ENCODE measurements around the gene NID2.

NID2 gene, protein sequence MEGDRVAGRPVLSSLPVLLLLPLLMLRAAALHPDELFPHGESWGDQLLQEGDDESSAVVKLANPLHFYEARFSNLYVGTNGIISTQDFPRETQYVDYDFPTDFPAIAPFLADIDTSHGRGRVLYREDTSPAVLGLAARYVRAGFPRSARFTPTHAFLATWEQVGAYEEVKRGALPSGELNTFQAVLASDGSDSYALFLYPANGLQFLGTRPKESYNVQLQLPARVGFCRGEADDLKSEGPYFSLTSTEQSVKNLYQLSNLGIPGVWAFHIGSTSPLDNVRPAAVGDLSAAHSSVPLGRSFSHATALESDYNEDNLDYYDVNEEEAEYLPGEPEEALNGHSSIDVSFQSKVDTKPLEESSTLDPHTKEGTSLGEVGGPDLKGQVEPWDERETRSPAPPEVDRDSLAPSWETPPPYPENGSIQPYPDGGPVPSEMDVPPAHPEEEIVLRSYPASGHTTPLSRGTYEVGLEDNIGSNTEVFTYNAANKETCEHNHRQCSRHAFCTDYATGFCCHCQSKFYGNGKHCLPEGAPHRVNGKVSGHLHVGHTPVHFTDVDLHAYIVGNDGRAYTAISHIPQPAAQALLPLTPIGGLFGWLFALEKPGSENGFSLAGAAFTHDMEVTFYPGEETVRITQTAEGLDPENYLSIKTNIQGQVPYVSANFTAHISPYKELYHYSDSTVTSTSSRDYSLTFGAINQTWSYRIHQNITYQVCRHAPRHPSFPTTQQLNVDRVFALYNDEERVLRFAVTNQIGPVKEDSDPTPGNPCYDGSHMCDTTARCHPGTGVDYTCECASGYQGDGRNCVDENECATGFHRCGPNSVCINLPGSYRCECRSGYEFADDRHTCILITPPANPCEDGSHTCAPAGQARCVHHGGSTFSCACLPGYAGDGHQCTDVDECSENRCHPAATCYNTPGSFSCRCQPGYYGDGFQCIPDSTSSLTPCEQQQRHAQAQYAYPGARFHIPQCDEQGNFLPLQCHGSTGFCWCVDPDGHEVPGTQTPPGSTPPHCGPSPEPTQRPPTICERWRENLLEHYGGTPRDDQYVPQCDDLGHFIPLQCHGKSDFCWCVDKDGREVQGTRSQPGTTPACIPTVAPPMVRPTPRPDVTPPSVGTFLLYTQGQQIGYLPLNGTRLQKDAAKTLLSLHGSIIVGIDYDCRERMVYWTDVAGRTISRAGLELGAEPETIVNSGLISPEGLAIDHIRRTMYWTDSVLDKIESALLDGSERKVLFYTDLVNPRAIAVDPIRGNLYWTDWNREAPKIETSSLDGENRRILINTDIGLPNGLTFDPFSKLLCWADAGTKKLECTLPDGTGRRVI (N-terminal part only)

GRCh38 chr14:52068615-52069306, at the start of gene NID2:
TSS of gene NID2 (minus strand) at chr14:52069059. CDS start at chr14:52068994, 65 bp downstream.
- DNase-seq, result peak in 10 of 14 donors; percentile 15 to 69 (median 39)

DNA sequence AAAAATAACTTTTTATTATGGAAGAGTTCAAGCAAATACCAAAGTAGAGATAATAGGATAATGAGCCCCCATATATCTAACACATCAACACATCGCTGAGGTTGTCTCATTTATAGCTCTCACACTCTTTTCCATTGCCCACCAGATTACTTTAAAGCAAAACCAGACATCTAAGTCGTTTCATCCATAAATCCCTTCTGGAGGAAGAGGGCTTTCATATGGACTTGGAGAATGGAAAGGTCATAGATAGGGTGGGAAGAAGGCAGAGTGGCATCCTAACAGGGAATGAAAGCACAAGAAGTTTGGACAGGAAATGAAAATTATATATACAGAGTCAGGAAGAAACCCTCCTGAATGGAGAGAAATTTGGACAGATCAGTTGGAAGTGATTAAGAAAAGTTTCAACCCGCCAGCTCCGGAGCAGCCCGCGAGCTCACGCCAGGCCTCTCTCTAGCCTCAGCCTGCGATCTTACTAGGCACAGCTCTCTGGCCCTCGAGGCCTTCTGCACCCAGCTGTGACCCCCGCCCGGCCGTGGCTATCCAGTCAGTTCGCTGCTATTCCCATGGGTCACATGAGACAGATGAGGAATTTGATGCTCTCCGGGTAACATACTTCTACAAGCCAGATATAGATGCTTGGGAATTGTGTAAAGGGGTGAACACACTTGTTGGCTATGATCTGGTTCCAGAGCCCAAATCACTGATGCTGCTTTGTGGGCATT, 48.4 kb upstream of the NID2 start:
- DNase-seq, result no peak

GRCh38 chr14:52115286-52115685, 46.4 kb upstream of the NID2 start:
- DNase-seq, result no peak

DNA sequence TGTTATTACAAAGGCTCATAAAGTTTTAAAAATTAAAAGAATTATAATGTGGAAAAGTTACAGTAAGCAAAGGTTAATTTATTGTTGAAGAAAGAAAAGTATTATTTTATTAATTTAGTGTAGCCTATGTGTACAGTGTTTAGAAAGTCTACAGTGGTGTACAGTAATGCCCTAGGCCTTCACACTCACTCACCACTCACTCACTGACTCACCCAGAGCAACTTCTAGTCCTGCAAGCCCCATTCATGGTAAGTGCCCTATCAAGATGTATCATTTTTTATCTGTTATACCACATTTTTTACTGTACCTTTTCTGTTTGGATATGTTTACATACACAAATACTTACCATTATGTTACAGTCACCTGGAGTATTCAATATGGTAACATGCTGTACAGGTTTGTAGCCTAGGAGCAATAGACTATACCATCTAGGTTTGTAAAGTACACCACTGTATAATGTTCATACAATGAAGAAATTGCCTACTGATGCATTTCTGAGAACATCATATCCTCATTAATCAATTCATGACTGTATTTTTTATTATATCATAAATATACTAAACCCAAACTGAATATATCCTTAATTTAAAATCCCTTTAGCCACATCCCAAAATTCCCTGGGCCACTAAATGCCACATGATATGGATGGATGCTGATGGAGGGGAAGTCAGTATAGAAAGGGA, 43.6 kb upstream of the NID2 start:
- DNase-seq, result no peak

DNA sequence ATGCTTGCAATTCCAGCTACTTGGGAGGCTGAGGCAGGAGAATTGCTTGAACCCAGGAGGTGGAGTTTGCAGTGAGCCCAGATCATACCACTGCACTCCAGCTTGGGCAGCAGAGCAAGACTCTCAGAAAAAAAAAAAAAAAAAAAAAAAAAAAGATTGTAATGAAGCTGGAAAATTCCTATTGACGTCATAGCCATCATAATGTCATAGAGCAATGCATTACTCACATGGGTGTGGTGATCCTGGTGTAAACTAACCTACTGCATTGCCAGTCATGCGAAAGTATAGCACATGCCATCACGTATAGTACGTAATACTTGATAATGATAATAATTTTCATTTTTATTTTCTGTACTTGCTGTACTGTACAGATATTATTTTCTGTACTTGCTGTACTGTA, 42.7 kb upstream of the NID2 start:
- no peak for DNase-seq

DNA sequence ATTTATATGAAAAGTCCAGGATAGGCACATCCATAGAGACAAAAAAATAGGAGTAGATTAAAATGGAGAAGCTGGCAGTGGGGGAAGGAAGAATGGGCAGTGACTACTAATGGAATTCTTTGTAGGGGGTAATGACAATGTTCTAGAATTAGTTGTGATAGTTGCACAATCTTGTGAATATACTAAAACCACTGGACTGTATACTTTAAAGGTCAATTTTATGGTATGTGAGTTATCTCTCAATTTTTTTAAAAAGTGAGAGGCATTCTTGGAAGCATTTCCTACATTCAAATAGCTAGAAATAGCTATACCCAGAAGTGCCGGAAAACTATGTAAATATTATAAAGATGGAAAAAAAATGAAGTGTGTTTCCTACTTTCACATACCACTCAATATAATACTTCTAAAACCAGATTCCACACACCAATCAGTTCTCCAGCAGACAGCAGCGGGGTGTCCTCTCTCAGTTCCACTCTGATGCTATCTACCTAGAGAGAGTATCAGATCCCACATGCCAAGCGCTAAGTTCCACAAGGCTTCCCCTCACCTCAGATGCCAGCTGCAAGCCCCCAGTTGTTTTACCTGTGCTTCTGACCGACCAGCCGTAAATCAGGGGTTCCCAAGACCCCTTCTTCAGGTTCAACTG, 41.7 kb upstream of the NID2 start:
- no peak for DNase-seq

DNA sequence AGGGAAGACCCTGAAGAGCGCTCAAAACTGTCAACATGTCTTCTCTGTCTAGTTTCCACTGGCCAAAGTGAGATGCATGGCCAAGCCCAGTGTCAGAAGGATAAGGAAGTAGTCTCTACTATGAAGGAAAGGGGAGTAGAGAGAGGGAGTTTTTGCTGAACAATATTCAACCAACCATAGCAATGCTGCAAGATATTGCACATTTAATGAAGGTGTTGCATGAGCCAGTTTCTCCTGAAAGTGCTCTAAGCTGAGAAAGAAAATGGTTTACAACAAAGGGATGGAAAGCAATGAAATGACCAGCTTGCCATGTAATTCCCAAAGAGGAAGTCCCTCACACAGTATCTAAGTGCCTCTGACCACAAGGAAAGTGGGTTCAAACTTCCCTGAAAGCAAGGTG, 40.0 kb upstream of the NID2 start:
- DNase-seq, result no peak

GRCh38 chr14:52106840-52107239, 38.0 kb upstream of the NID2 start:
- DNase-seq, result no peak

DNA sequence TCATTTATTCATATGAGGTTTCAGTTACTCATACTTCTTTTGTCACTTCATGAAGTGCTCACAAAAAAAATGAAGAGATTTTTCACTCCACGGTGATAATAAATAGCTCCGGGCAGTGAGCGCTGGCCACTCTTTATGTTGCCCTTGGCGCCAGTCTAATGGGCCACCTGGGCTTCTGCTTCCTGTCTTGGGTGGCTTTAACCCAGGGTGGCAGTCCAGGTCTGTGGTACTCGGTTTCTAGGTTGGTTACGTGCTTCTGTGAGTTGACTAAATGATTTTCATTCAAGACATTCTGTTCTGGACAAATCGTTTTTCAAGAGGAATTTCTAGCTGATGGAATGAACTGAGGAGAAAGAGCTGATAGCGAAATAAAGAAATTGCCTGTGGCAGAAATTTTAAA, 34.6 kb upstream of the NID2 start:
- DNase-seq, result no peak

- DNase-seq, result no peak
Observed at GRCh38 chr14:52095794-52096193, 26.9 kb upstream of the NID2 start.

DNA sequence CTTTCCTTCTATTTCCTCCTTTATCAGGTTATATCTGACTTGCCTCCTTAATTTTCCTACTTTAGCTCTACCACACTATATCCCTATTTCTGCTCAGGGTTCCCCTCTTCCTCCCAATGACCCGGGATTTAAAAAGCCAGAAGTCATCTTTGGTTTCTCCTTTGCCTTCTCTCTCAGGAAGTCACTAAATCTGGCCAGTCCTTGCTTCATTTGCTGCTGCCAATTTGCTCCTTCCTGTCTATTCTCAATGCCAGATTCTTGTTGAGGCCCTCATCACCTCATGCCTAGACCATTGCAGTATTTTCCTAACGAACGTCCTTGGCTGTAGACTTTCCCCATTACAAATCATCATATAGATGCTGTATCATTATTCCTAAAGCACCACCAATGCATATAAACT, 26.5 kb upstream of the NID2 start:
- DNase-seq, result no peak

DNA sequence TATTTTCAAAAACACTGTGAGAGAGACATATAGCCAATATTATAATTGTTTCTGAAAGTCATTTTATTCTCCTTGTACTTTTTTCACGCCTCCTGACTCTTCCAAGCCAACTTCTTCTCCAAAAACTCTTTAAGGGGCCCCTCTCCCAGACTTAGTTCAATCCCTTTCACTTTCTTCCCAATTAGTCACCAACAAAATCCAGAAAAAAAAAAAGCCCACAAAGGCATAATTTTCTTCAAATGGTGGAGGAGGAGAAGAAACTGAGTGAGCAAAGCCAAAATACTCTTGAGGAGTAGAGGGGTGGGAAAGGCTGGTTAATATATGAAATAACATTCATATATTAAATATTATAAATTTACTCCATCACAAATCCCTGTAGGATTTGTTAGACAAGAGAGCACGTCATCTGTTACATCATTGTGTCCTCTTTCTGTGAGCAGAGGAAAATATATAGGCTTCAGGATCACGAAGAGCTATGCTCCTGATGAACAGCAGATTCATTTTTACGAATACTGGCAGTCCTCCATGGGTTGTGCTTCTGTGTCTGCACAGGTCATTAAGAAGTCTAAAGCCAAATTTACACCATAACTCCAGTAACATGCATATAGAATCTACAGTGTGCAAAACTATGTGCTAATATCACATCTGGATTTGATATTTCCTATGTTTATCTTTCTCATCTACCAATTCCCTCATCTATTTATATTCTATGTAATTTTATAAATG, 25.9 kb upstream of the NID2 start:
- DNase-seq, result no peak

DNA sequence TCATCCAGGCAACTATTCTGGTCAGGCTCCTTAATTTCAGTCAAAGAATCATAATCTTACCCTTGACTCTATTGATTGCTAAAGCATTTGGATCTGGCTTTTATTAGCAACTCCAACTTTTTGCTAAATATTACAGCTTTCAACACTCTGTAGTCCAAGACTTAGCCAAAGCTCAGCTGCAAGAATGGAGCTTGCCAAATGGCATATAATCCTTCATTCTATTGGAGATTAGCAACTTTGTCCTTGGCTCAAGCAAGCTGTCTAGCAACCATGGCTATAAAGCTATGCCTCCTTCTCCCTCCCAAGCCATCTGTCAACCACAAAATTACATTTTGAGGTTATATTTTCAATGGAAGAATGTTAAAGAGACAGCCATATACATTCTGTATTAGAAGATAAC, 23.1 kb upstream of the NID2 start:
- no peak for DNase-seq

- DNase-seq, result no peak
Observed at GRCh38 chr14:52090936-52091335, 22.1 kb upstream of the NID2 start.

DNA sequence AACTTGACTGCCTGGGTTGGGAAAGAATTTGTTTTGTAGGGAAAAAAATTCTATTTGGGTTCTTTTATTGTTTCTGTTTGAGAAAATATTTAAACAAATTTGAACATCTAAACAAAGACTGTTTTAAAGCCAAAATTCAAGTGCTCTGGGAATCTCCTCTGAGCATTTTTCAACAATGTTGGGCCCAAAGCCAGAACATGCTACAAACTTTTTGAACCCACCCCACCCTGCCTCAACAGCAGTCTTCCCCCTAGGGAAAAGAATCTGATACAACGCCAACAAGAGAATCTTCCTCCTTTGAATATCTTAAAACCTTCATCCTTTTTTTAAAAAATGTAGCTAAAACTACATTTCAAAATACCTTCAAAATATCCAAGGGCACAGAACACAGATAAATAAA, 20.4 kb upstream of the NID2 start:
- DNase-seq, result no peak

GRCh38 chr14:52086711-52087110, 17.9 kb upstream of the NID2 start:
- no peak for DNase-seq

DNA sequence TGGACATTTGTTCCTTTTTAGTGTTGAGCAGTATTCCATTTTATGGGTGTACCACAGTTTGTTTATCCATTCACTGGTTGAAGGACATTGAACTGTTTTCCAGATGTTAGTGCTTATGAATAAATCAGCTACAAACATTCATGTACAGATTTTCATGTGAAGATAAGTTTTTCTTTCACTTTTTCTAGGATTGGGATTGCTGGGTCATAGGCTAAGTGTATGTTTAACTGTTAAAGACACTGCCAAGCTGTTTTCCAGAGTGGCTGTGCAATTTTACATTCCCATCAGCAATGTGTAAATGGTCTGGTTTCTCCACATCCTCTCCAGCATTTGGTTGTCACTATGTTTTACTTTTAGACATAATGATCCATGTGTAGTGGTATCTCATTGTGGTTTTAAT, 14.0 kb upstream of the NID2 start:
- no peak for DNase-seq

GRCh38 chr14:52081964-52082363, 13.1 kb upstream of the NID2 start:
- no peak for DNase-seq
